Measurements from ENCODE around the gene SDHB. TPM values are rescaled to one million over a fixed set of nuclear protein-coding genes. Genes with fewer than 3 reads are reported as not detected.

Gene SDHB
- polyA plus RNA-seq, 1 of the 3 experiments (the other 2 are of a cell fraction): 128 TPM

GRCh38 chr1:17098446-17099317 lies 44.9 kb upstream of the SDHB start:
- no peaks in the 10 kb centered on the region for H3F3A ChIP-seq (replicated peaks; ENCODE audit: insufficient read depth)
- no peaks in the 10 kb centered on the region for H3K79me2 ChIP-seq (ENCODE audit: insufficient read depth)
- ChIA-PET POLR2A (no interaction called here), CTCF (interaction anchor here (1.3 kb wide), 1 partner anchor 18 kb away, joined by 3 read pairs; no protein-coding TSS in a partner anchor)
- no peak overlapping the region for H2AFZ ChIP-seq (ENCODE audit: low read depth)
- H4K20me1 ChIP-seq (ENCODE audit: insufficient read depth): no peaks in the 10 kb centered on the region
- no peaks in the 10 kb centered on the region for H3K9me2 ChIP-seq
- H3K9ac ChIP-seq: no peak overlapping the region
- 52% methylated on average over 9 of the region's 13 CpGs for WGBS (ENCODE audit: low lambda C conversion rate)
- H3K4me3 ChIP-seq (ENCODE audit: low read depth in 2 of 2, low read length in 1 of 2): no peak overlapping the region
- H3K27ac ChIP-seq (ENCODE audit: low read depth in 2 of 2, low read length in 1 of 2): no peak overlapping the region
- H3K4me1 ChIP-seq (ENCODE audit: control insufficient read depth in 1 of 2, insufficient read depth in 2 of 2, low read depth in 1 of 2, low read length in 1 of 2): no peaks in the 10 kb centered on the region
- H3K9me3 ChIP-seq: no peaks in the 10 kb centered on the region
- DNase-seq: no peak
- H3K27me3 ChIP-seq (ENCODE audit: insufficient read depth): no peaks in the 10 kb centered on the region
- TF ChIP-seq FOSL2 (IDR thresholded peaks at IDR 0.05; ENCODE audit: borderline replicate concordance, low read depth) (no peak), GABPA (IDR thresholded peaks at IDR 0.05; ENCODE audit: low read depth) (no peak), YY1 (IDR thresholded peaks at IDR 0.05; ENCODE audit: low read depth) (no peak)
- no peak overlapping the region for H3K4me2 ChIP-seq
- no peaks in the 10 kb centered on the region for H3K36me3 ChIP-seq (replicated peaks in 1 of 2; ENCODE audit: control insufficient read depth in 1 of 2, insufficient read depth in 2 of 2, low read length in 1 of 2)

GRCh38 chr1:17097787-17098186 lies 44.0 kb upstream of the SDHB start:
- H3K36me3 ChIP-seq (replicated peaks in 1 of 2; ENCODE audit: control insufficient read depth in 1 of 2, insufficient read depth in 2 of 2, low read length in 1 of 2): no peaks in the 10 kb centered on the region
- TF ChIP-seq EP300 (IDR thresholded peaks at IDR 0.05; ENCODE audit: borderline replicate concordance in 1 of 2, low read depth in 1 of 2, low read length in 1 of 2) (no peak), CTCF (IDR thresholded peaks at IDR 0.05) (no peak), TEAD4 (IDR thresholded peaks at IDR 0.05; ENCODE audit: borderline replicate concordance, insufficient read depth) (no peak), GATA2 (CRISPR knock-in tag; IDR thresholded peaks at IDR 0.05) (no peak), RXRA (IDR thresholded peaks at IDR 0.05; ENCODE audit: borderline replicate concordance, low read depth) (no peak), MEF2A (IDR thresholded peaks at IDR 0.05; ENCODE audit: borderline replicate concordance, low read depth) (no peak), JUND (IDR thresholded peaks at IDR 0.05) (no peak), NRF1 (IDR thresholded peaks at IDR 0.05; ENCODE audit: low read depth, low read length) (no peak), MXI1 (IDR thresholded peaks at IDR 0.05; ENCODE audit: low read depth, low read length) (no peak), SMC3 (IDR thresholded peaks at IDR 0.05; ENCODE audit: low read depth, low read length) (no peak), ELF1 (IDR thresholded peaks at IDR 0.05) (no peak), TCF12 (IDR thresholded peaks at IDR 0.05) (no peak), FOXJ3 (CRISPR knock-in tag; IDR thresholded peaks at IDR 0.05) (no peak), EZH2phosphoT487 (IDR thresholded peaks at IDR 0.05; ENCODE audit: borderline replicate concordance, low read depth) (no peak), FOXM1 (IDR thresholded peaks at IDR 0.05; ENCODE audit: low read depth) (no peak), YY1 (IDR thresholded peaks at IDR 0.05; ENCODE audit: low read depth) (no peak), RAD21 (IDR thresholded peaks at IDR 0.05; ENCODE audit: low read length) (no peak), RFX5 (IDR thresholded peaks at IDR 0.05; ENCODE audit: low read length) (no peak), USF1 (IDR thresholded peaks at IDR 0.05; ENCODE audit: borderline replicate concordance, low read depth) (no peak), IRF3 (IDR thresholded peaks at IDR 0.05; ENCODE audit: low read depth, low read length) (no peak)
- H3K27me3 ChIP-seq (ENCODE audit: insufficient read depth): no peaks in the 10 kb centered on the region
- no peaks in the 10 kb centered on the region for H3F3A ChIP-seq (replicated peaks; ENCODE audit: insufficient read depth)
- ChIA-PET CTCF (interaction anchor here (0.8 to 1.3 kb wide), 2 partner anchors 17 to 139 kb away, joined by 3 read pairs; no protein-coding TSS in a partner anchor), POLR2A (no interaction called here)
- H3K9ac ChIP-seq: no peak overlapping the region
- no peak for DNase-seq
- H3K9me2 ChIP-seq: no peaks in the 10 kb centered on the region
- H3K27ac ChIP-seq (ENCODE audit: low read depth in 2 of 2, low read length in 1 of 2): no peak overlapping the region
- H3K9me3 ChIP-seq: no peaks in the 10 kb centered on the region
- no peak overlapping the region for H2AFZ ChIP-seq (ENCODE audit: low read depth)
- no peaks in the 10 kb centered on the region for H3K79me2 ChIP-seq (ENCODE audit: insufficient read depth)
- H3K4me1 ChIP-seq (ENCODE audit: control insufficient read depth in 1 of 2, insufficient read depth in 2 of 2, low read depth in 1 of 2, low read length in 1 of 2): no peaks in the 10 kb centered on the region
- no peak overlapping the region for H3K4me2 ChIP-seq
- no peak overlapping the region for H3K4me3 ChIP-seq (ENCODE audit: low read depth in 2 of 2, low read length in 1 of 2)
- WGBS (ENCODE audit: low lambda C conversion rate): 53% methylated on average over 13 of the region's 14 CpGs
- H4K20me1 ChIP-seq (ENCODE audit: insufficient read depth): no peaks in the 10 kb centered on the region
